ENCODE measurements around the gene TANK.

- TF ChIP-seq GATA2 (IDR thresholded peaks at IDR 0.05; ENCODE audit: low read depth, low read length) = no peak
- TF ChIP-seq GATA3 (IDR thresholded peaks at IDR 0.05; ENCODE audit: low read depth, low read length) = no peak
These were observed 36.0 kb upstream of the TANK start for GRCh38 chr2:161124201-161124600.

Data from SH-SY5Y (cell line).